GM18907 (cell line): ENCODE measurements around the gene KCNH6.

Source experiments
- ATAC-seq: cut with Tn5 transposase; IDR thresholded peaks from one replicate; pipeline ENCODE4 v1.9.1; 2021; ENCODE audit warnings: mild to moderate bottlenecking, moderate library complexity; ENCODE audit not compliant: unreplicated experiment

The KCNH6 gene

DNA sequence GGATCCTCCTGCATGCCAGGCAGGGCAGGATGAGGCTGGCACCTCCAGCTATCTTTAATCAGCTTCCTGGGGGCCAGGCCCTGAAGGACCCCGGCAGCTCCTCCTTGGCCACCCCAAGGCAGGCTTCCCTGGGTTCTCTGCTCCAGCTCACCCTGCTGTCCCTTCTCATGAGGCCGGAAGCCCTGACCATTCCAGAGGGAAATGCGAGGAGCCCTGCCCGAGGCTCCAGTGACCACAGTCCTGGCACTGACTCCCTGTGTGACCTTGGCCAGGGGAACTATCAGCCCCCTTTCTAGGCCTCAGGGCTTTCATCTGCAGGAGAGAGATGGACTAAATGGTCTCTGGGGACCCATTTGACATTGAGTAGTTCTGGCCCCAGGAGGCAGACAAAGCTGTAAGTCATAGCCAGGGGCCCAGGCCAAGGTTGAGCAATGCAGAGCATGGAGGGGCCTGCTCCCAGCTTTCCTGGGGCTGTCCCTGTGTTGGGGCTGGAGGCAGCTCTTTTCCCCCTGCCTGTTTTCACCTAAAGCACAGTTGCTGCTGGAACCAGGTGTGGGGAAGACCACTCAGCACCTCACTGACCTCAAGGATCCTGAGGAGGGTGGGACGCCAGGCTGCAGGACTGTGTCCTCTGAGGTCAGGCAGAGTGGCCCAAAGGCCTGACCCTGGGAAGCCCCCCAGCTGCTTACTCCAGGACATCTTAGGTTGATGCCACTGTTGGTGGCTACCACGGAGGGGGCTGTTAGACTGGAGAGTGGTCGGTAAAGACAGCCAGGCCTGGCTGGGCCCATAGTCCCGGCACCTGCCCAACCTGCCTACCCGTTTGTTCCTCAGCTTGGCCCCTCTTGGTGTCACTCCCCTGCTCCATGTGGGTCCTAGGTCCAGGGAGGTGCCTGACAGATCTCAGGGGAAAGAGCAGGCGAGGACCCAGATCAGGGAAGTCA lies 8.1 kb downstream of the KCNH6 start:
- ATAC-seq: no peak

DNA sequence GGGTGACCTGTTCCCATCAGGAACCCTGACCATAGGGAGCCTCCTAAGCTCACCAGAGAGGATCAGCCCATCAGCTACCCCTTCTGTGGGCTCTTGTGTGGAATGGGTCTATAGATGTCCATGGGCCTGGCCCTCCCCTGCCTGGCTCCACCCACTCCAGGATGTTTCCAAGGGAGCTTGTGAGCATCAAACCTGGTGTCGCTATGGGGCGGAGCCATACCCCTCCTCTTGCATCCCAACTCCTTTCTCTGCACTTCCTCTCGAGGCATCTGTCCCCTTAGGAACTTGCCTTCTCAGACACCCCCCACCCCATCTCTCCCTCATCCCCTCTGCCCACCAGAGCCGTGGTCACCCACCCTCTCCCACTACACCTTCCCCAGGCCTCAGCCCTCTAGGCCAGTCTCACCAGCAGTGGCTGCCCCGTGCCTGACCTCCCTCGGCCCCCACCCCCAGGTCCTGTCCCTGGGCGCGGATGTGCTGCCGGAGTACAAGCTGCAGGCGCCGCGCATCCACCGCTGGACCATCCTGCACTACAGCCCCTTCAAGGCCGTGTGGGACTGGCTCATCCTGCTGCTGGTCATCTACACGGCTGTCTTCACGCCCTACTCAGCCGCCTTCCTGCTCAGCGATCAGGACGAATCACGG lies 10.4 kb downstream of the KCNH6 start:
- ATAC-seq: no peak

DNA sequence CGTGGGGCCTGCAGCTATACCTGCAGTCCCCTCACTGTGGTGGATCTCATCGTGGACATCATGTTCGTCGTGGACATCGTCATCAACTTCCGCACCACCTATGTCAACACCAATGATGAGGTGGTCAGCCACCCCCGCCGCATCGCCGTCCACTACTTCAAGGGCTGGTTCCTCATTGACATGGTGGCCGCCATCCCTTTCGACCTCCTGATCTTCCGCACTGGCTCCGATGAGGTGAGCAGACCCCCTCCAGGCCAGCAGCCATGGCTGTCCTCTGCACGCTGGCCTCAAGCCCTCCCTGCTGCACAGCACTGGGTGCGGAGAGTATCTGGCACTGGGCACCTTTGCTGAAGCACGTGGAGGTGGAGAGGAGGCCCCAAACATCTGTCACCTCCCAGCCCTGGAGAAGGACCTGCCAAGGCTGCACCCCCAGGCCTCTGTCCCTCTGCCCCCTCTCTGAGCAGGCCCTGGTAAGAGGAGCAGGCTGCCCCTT lies 11.0 kb downstream of the KCNH6 start:
- ATAC-seq: no peak

GRCh38 chr17:63534816-63535455 lies 11.8 kb downstream of the KCNH6 start:
- ATAC-seq: no peak

GRCh38 chr17:63535640-63536039 lies 12.5 kb downstream of the KCNH6 start:
- ATAC-seq: no peak

DNA sequence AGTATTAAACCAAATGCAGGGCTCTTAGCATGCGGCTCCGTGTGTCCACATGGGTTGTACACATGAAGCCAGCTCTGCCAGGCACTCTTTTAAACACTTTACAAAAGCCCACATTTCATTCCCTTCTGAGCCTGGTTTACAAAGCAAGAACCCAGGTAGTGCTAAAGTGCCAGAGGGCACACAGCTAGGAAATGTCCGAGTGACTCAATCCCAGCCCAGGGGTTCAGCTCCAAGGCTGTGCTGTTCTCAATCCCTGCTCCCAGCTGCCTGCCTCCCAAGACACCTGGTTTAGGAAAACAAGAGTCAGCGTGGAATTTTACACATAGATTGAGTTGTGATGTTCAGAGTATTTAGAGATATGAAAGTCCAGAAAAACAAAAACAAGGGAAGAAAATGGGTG lies 13.8 kb downstream of the KCNH6 start:
- no peak for ATAC-seq

DNA sequence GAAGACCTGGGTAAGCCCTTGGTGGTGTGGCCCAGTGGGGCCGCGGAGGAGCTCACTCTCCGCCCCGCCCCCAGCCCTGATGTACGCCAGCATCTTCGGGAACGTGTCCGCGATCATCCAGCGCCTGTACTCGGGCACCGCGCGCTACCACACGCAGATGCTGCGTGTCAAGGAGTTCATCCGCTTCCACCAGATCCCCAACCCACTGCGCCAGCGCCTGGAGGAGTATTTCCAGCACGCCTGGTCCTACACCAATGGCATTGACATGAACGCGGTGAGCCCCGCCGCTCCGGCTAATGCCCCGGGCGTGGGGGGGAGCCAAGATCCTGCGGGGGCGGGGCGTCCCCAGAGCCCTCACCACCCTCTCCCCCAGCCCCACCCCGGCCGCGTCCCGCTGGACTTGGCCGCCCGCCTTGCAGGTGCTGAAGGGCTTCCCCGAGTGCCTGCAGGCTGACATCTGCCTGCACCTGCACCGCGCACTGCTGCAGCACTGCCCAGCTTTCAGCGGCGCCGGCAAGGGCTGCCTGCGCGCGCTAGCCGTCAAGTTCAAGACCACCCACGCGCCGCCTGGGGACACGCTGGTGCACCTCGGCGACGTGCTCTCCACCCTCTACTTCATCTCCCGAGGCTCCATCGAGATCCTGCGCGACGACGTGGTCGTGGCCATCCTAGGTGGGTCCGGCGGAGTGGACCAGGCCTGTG lies 15.0 kb downstream of the KCNH6 start:
- ATAC-seq: no peak

DNA sequence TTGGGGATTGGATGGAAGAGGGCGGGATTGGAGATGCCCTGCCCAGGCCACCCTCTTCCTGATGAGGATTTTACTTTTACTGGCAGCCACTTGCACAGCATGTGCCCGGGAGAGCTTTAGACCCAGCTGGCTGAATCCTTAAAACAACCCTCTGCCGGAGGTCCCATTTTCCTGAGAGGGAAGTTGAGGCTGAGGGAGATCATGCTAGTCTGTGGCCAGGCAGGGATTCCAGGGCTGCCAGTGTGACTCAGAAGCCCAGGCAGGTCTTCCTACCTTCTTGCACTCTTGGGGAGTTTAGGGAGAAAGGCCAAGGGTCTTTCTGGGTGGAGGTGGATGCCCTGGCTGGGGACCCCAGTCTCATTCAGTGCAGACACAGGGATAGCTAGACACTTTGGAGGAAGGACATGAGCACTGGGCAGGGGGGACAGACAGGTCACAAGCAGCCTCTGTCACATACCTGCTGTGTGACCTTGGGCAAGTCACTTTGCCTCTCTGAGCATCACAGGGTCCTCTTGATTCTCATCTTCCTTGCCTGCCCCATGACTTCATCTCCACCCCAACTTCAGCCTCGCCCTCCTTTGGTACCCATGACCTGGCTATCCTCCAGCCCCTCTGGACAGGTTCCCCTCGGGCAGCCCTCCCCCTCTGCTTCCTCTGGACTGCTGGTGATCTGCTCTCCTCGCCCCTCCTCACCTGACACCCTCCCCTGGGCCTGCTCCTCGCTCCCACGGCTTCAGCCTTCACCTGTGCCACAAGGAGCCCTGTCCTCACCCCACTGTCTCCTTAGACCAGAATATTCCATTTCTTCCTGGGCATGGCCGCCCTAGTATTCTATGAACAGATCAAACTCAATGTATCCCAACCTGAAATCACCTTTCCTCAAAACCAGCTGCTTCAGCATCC lies 15.8 kb downstream of the KCNH6 start:
- ATAC-seq: no peak

DNA sequence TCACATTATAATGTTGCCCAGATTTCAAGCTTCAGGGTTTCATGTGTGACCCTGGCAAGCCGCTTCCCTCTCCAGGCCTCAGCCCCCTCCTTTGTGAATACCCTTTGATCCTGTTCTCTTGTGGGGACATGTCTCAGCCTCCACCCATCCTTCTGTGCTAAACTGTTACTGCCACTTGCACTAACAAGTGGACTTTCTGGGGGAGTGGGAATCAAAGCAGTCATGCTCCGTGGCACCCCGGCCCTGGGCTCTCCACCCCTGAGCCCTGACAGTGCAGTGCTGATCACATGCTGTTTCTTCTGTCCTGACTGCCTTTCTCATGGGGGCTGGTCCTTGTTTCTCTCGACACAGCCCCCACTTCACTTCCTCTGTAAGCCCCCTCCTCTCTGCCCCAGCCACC lies 17.4 kb downstream of the KCNH6 start:
- no peak for ATAC-seq

DNA sequence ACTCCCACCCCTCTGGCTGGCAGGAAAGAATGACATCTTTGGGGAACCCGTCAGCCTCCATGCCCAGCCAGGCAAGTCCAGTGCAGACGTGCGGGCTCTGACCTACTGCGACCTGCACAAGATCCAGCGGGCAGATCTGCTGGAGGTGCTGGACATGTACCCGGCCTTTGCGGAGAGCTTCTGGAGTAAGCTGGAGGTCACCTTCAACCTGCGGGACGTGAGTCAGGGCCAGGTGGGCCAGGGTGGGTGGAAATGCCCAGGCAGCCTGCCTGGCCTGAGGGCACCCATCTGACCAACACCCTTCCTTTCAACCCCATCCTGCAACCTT lies 19.0 kb downstream of the KCNH6 start:
- no peak for ATAC-seq

- ATAC-seq: no peak
Observed at GRCh38 chr17:63542942-63543821, 20.0 kb downstream of the KCNH6 start.

DNA sequence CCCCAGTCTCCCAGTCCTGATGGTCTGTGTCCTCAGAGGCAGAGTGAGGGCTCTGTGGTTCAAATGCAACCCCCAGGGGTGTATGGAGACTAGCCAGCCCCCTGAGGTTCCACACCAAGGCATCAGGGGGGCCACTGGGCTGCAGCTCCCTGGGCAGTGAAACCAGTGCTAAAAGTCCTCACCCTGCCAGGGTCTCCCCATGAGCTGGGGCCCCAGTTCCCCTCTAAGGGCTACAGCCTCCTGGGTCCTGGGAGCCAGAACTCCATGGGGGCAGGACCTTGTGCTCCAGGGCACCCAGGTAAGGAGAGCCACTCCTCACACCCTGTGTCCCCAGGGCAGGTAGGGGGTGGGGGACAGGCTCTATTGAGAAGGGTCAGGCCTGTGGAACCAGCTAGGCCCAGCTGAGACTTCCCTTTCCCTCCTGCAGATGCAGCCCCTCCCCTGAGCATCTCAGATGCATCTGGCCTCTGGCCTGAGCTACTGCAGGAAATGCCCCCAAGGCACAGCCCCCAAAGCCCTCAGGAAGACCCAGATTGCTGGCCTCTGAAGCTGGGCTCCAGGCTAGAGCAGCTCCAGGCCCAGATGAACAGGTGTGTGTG lies 20.8 kb downstream of the KCNH6 start:
- ATAC-seq: no peak

GRCh38 chr17:63544467-63545301 lies 21.5 kb downstream of the KCNH6 start:
- ATAC-seq: no peak

DNA sequence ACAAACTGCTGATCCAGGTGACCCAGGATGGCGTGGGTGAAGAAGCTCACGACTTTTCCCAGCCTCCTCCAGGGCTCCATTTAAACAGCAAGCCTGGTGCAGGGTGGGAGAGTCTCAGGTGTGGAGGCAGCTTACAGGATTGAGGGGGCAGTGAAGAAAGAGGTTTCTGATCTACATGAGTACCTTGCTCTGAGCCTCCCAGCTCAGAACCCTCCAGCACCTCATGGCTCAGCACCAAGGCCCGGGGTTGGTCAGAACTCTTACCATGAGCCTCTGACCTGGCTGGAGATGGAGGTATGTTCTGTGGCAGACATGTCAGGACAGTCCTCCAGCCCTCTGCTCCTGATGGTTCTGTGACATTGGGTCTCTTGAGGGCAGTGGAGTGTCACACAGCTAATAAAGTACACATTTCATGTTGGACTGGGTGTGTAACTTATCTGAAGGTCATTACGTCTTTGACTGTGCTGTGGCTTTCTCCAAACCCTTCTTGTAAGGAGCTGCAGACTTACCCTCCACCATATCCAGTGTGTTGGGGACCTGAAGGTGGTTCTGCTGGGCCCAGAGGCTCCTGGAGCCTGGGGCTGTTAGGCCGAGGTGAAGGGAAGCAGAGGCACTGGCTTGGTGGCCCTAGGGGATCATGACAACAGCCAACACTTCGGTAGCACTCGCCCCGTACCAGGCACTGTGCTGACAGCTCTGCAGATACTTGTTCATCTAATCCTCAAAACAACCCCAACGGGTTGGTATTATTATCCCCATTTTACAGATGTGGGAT lies 23.3 kb downstream of the KCNH6 start:
- ATAC-seq: no peak

GRCh38 chr17:63547083-63547523 lies 23.9 kb downstream of the KCNH6 start:
- no peak for ATAC-seq

DNA sequence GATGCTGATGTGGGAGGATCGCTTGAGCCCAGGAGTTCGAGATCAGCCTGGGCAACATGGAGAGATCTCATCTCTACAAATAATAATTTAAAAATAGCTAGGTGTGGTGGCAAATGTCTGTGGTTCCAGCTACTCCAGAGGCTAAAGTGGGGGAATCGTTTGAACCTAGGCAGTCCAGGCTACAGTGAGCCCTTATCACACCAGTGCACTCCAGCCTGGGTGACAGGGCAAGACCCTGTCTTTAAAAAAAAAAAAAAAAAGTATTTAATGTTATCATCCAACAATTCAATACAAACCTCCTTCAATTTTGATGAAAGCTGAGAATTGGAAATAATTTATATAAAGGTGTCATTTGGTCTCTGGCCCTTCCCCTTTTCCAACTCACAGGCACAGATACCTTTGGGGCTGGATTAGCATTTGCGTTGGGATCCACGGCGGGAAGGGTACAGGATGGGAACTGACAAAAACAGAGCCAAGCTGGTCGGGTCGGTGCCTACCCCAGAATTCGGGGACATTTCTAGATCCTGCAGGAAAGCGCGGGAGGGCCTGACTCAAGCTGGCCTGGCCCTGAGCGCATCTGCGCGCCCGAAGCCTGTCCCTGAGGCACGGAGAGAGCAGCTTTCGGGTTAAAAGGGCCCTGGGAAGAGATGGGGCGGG lies 26.3 kb downstream of the KCNH6 start:
- ATAC-seq: peak; percentile 25
